Fibroblast of pulmonary artery (primary cell): ENCODE results near the gene FIZ1.

ENCODE experiments used
- DNase-seq: peaks from one replicate; pipeline ENCODE4 v3.0.0-alpha.2; 2010; ENCODE audit warnings: low read depth
- H3K4me3 ChIP-seq: replicated peaks from 2 replicates; pipeline ENCODE4 v1.5.1; 2011; ENCODE audit warnings: low read depth, mild to moderate bottlenecking, control low read depth, low read length, moderate library complexity
- CTCF ChIP-seq: IDR thresholded peaks from 2 replicates; pipeline ENCODE4 v1.5.1; 2011; ENCODE audit warnings: mild to moderate bottlenecking, control low read depth, low read length, inconsistent platforms; ENCODE audit errors: missing control alignments

Gene FIZ1

GRCh38 chr19:55618426-55618825 is 19.1 kb upstream of the FIZ1 start:
- no peak for DNase-seq
- TF ChIP-seq CTCF: no peak

GRCh38 chr19:55617426-55617825 is 18.1 kb upstream of the FIZ1 start:
- no peak for DNase-seq
- H3K4me3 ChIP-seq: no peak overlapping the region
- no peak for TF ChIP-seq CTCF

More at GRCh38 chr19:55618426-55618825, 19.1 kb upstream of the FIZ1 start:
- no peak overlapping the region for H3K4me3 ChIP-seq

DNA sequence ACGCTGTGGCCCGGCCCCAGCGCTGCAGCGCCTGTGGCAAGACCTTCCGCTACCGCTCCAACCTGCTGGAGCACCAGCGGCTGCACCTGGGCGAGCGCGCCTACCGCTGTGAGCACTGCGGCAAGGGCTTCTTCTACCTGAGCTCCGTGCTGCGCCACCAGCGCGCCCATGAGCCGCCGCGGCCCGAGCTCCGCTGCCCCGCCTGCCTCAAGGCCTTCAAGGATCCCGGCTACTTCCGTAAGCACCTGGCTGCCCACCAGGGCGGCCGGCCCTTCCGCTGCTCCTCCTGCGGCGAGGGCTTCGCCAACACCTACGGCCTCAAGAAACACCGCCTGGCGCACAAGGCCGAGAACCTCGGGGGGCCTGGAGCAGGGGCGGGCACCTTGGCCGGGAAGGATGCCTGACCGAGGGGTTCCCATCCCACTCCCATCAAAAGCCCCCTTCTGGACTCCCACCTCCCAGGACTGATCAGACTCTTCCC is 17.1 kb upstream of the FIZ1 start:
- no peak overlapping the region for H3K4me3 ChIP-seq
- DNase-seq: no peak
- TF ChIP-seq CTCF: no peak

DNA sequence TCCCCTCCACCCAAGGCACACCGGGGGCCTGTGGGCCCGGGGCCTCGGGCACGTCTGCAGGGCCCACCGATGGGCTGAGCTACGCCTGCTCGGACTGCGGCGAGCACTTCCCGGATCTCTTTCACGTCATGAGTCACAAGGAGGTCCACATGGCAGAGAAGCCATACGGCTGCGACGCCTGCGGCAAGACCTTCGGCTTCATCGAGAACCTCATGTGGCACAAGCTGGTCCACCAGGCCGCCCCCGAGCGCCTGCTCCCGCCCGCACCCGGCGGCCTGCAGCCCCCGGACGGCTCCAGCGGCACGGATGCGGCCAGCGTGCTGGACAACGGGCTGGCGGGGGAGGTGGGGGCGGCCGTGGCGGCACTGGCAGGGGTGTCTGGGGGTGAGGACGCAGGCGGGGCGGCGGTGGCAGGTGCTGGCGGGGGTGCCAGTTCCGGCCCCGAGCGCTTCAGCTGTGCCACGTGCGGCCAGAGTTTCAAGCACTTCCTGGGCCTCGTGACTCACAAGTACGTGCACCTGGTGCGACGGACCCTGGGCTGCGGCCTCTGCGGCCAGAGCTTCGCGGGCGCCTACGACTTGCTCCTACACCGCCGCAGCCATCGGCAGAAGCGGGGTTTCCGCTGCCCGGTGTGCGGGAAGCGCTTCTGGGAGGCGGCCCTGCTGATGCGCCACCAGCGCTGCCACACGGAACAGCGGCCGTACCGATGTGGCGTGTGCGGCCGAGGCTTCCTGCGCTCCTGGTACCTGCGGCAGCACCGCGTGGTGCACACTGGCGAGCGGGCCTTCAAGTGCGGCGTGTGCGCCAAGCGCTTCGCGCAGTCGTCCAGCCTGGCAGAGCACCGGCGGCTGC is 16.5 kb upstream of the FIZ1 start:
- H3K4me3 ChIP-seq: no peak overlapping the region
- DNase-seq: no peak
- no peak for TF ChIP-seq CTCF

- no peak for TF ChIP-seq CTCF
- no peak overlapping the region for H3K4me3 ChIP-seq
- no peak for DNase-seq
Observed at GRCh38 chr19:55614711-55615542, 15.6 kb upstream of the FIZ1 start.

GRCh38 chr19:55613930-55614710 is 14.8 kb upstream of the FIZ1 start:
- no peak for TF ChIP-seq CTCF
- no peak for DNase-seq
- no peak overlapping the region for H3K4me3 ChIP-seq
